Retinal pigment epithelial cell (primary cell): Measurements from ENCODE around the gene FRMD4B.

Source experiments
- DNase-seq: peaks from one replicate; pipeline ENCODE4 v3.0.0-alpha.2; 2010; ENCODE audit warnings: low read depth
- H3K4me3 ChIP-seq: 2 replicates; pipeline ENCODE4 v1.5.1; 2011; ENCODE audit warnings: mild to moderate bottlenecking, low read length, control low read depth, moderate library complexity
- CTCF ChIP-seq: conservative IDR thresholded peaks from 2 replicates; pipeline ENCODE4 v1.5.1; 2011; ENCODE audit warnings: low read depth, low read length, control low read depth, inconsistent platforms

Gene FRMD4B

GRCh38 chr3:69385723-69386555 lies at the start of gene FRMD4B:
Gene FRMD4B, minus strand, starts transcription at chr3:69386088. Its CDS starts 99 bp downstream, at chr3:69385989.
- peak; percentile 39 for DNase-seq
- peak within 1 kb of the TSS; percentile 47 for H3K4me3 ChIP-seq
- TF ChIP-seq CTCF, result peak; percentile 50

GRCh38 chr3:69433969-69434325 lies 48.1 kb upstream of the FRMD4B start:
- TF ChIP-seq CTCF, result no peak
- H3K4me3 ChIP-seq, result no peak overlapping the region
- peak; percentile 64 for DNase-seq

GRCh38 chr3:69433121-69433968 lies 47.5 kb upstream of the FRMD4B start:
- no peak for TF ChIP-seq CTCF
- no peak for DNase-seq
- no peak overlapping the region for H3K4me3 ChIP-seq

GRCh38 chr3:69428657-69429255 lies 42.9 kb upstream of the FRMD4B start:
- TF ChIP-seq CTCF, result no peak
- H3K4me3 ChIP-seq, result no peak overlapping the region
- no peak for DNase-seq

GRCh38 chr3:69426967-69427304 lies 41.0 kb upstream of the FRMD4B start:
- TF ChIP-seq CTCF, result peak; percentile 12
- no peak for DNase-seq
- no peak overlapping the region for H3K4me3 ChIP-seq

GRCh38 chr3:69426291-69426966 lies 40.5 kb upstream of the FRMD4B start:
- DNase-seq, result peak; percentile 37
- no peak for TF ChIP-seq CTCF
- H3K4me3 ChIP-seq, result no peak overlapping the region
